Uterus (tissue), 4 donors: ENCODE data around the gene FPR1. TPM values are rescaled to one million over a fixed set of nuclear protein-coding genes. Genes with fewer than 3 reads are reported as not detected.
"Not testable (repeated sequence)": the region's sequence is repeated elsewhere in the genome, so short reads cannot be mapped to it uniquely, and the experiment has no call there.

Source experiments
- DNase-seq, 2 donors: peaks; one replicate each; pipeline ENCODE4 v3.0.0-alpha.2; 2019 to 2020
- H3K27ac ChIP-seq, 2 donors: fragments of 200-600 bp; sonication (generic); 1 replicate in 1 of 2; 2 replicates in 1 of 2; pipeline ENCODE4 v1.5.1; 2016 to 2018
- H3K27me3 ChIP-seq, 2 donors: fragments of 200-600 bp; sonication (generic); one replicate each; pipeline ENCODE4 v1.5.1; 2018 to 2019; ENCODE audit warnings: control low read depth in 1 of 2
- H3K36me3 ChIP-seq, 2 donors: fragments of 200-600 bp; sonication (generic); one replicate each; pipeline ENCODE4 v1.5.1; 2019; ENCODE audit warnings: control low read depth in 1 of 2
- H3K4me1 ChIP-seq, 2 donors: fragments of 200-600 bp; sonication (generic); one replicate each; pipeline ENCODE4 v1.5.1; 2018 to 2019; ENCODE audit warnings: control low read depth in 1 of 2
- H3K4me3 ChIP-seq, 2 donors: fragments of 200-600 bp; sonication (generic); 1 replicate in 1 of 2; 2 replicates in 1 of 2; pipeline ENCODE4 v1.5.1; 2018 to 2019; ENCODE audit warnings: mild to moderate bottlenecking in 1 of 2
- H3K9me3 ChIP-seq, 2 donors: fragments of 200-600 bp; sonication (generic); one replicate each; pipeline ENCODE4 v1.5.1; 2019; ENCODE audit warnings: control low read depth in 1 of 2
- CTCF ChIP-seq, 4 experiments: fragments of 200-600 bp in 2 of 4; fragments of 450-650 bp in 2 of 4; sonication (generic) in 2 of 4; IDR thresholded peaks; one replicate each; pipeline ENCODE4 v1.5.1; 2016 to 2019; ENCODE audit warnings: antibody characterized with exemption in 4 of 4, mild to moderate bottlenecking in 2 of 4, moderate library complexity in 1 of 4
- POLR2A ChIP-seq, 2 donors: fragments of 450-650 bp; IDR thresholded peaks; one replicate each; pipeline ENCODE4 v1.6.1; 2016; ENCODE audit warnings: antibody characterized with exemption in 2 of 2, mild to moderate bottlenecking in 1 of 2, moderate library complexity in 1 of 2
- intact Hi-C: fragments of 100-400 bp; cut with DNase I; formaldehyde crosslinking; loops from one replicate; pipeline ENCODE4 v1.15.1; 2023; ENCODE audit warnings: low total_unique reads
- total RNA-seq, 4 donors: library from RNA; depleted of rRNA in 3 of 4; stranded (reverse); fragments of >200 nt in 3 of 4; gene quantifications; one replicate each; pipeline versions ENCODE4 v1.1.0 to v1.2.4, GENCODE V29; 2014 to 2023
- donor health status: DM: yes; HTN: yes; CAD: no.

The FPR1 gene
- total RNA-seq, 4 donors from 2014 or later, result 0.51 to 58.2 (median 2.1) TPM

GRCh38 chr19:51746731-51747130 lies 4.9 kb downstream of the FPR1 start:
- no peaks in the 10 kb centered on the region for H3K36me3 ChIP-seq
- no peak overlapping the region for H3K27ac ChIP-seq
- no peaks in the 10 kb centered on the region for H3K9me3 ChIP-seq
- TF ChIP-seq POLR2A (IDR thresholded peaks at IDR 0.05), result no peak
- TF ChIP-seq CTCF (IDR thresholded peaks at IDR 0.05), result no peak
- DNase-seq, result no peak
- no peaks in the 10 kb centered on the region for H3K4me1 ChIP-seq
- no peaks in the 10 kb centered on the region for H3K27me3 ChIP-seq
- H3K4me3 ChIP-seq, result no peak overlapping the region
- intact Hi-C loops, result no loop called here

GRCh38 chr19:51743405-51743804 lies 8.3 kb downstream of the FPR1 start:
- DNase-seq, result no peak
- Histone ChIP-seq H3K4me3 (no peak overlapping the region), H3K9me3 (no peaks in the 10 kb centered on the region), H3K36me3 (no peaks in the 10 kb centered on the region), H3K4me1 (no peaks in the 10 kb centered on the region), H3K27me3 (no peaks in the 10 kb centered on the region), H3K27ac (no peak overlapping the region)
- TF ChIP-seq CTCF (IDR thresholded peaks at IDR 0.05), result no peak
- no peak for TF ChIP-seq POLR2A (IDR thresholded peaks at IDR 0.05)
- intact Hi-C loops, result no loop called here

- no peak for DNase-seq
- H3K4me1 ChIP-seq, result no peaks in the 10 kb centered on the region
- intact Hi-C loops, result no loop called here
- H3K4me3 ChIP-seq, result no peak overlapping the region
- no peaks in the 10 kb centered on the region for H3K27me3 ChIP-seq
- H3K36me3 ChIP-seq, result no peaks in the 10 kb centered on the region
- H3K27ac ChIP-seq, result no peak overlapping the region
- TF ChIP-seq POLR2A (IDR thresholded peaks at IDR 0.05) (no peak), CTCF (IDR thresholded peaks at IDR 0.05) (no peak)
- H3K9me3 ChIP-seq, result no peaks in the 10 kb centered on the region
Measured at GRCh38 chr19:51742789-51743188, 8.9 kb downstream of the FPR1 start.

- H3K27ac ChIP-seq, result no peak overlapping the region
- no peak for TF ChIP-seq CTCF (IDR thresholded peaks at IDR 0.05)
- no peak for TF ChIP-seq POLR2A (IDR thresholded peaks at IDR 0.05)
- no peaks in the 10 kb centered on the region for H3K27me3 ChIP-seq
- no peaks in the 10 kb centered on the region for H3K9me3 ChIP-seq
- H3K36me3 ChIP-seq, result no peaks in the 10 kb centered on the region
- DNase-seq, result no peak
- H3K4me3 ChIP-seq, result no peak overlapping the region
- H3K4me1 ChIP-seq, result no peaks in the 10 kb centered on the region
- intact Hi-C loops, result no loop called here
Measured at GRCh38 chr19:51740356-51740755, 11.3 kb downstream of the FPR1 start.

GRCh38 chr19:51739466-51740213 lies 12.0 kb downstream of the FPR1 start:
- no peak for TF ChIP-seq POLR2A (IDR thresholded peaks at IDR 0.05)
- no peak for TF ChIP-seq CTCF (IDR thresholded peaks at IDR 0.05)
- Histone ChIP-seq H3K27ac (no peak overlapping the region), H3K27me3 (no peaks in the 10 kb centered on the region), H3K4me3 (no peak overlapping the region), H3K36me3 (no peaks in the 10 kb centered on the region), H3K9me3 (no peaks in the 10 kb centered on the region), H3K4me1 (no peaks in the 10 kb centered on the region)
- no peak for DNase-seq
- intact Hi-C loops, result no loop called here

- intact Hi-C loops, H3K36me3 ChIP-seq, H3K9me3 ChIP-seq, DNase-seq, H3K4me1 ChIP-seq, H3K27ac ChIP-seq, H3K27me3 ChIP-seq, H3K4me3 ChIP-seq: not testable (repeated sequence)
Measured at GRCh38 chr19:51738523-51738922, 13.2 kb downstream of the FPR1 start.
